Measurements from ENCODE around the gene RSU1.

RSU1 gene

GRCh38 chr10:16847644-16848043 lies 30.4 kb upstream of the RSU1 start:
- no peak for TF ChIP-seq CTCF (IDR thresholded peaks at IDR 0.05; ENCODE audit: low read depth, low read length, missing control alignments)
- no peak overlapping the region for H3K4me3 ChIP-seq (ENCODE audit: low read depth, low read length)
- in situ Hi-C loops (cut with HindIII; ENCODE audit: low sequenced_read_pairs) = loop anchor here (25.0 kb wide), 1 partner anchor 740 kb away; no protein-coding TSS in a partner anchor
- no peak for DNase-seq (ENCODE audit: low read depth)

GRCh38 chr10:16845248-16845647 lies 28.0 kb upstream of the RSU1 start:
- no peak for DNase-seq (ENCODE audit: low read depth)
- TF ChIP-seq CTCF (IDR thresholded peaks at IDR 0.05; ENCODE audit: low read depth, low read length, missing control alignments) = no peak
- no peak overlapping the region for H3K4me3 ChIP-seq (ENCODE audit: low read depth, low read length)
- in situ Hi-C loops (cut with HindIII; ENCODE audit: low sequenced_read_pairs) = loop anchor here (25.0 kb wide), 1 partner anchor 742 kb away; no protein-coding TSS in a partner anchor

GRCh38 chr10:16843252-16843870 lies 26.1 kb upstream of the RSU1 start:
- in situ Hi-C loops (cut with HindIII; ENCODE audit: low sequenced_read_pairs) = loop anchor here (25.0 kb wide), 1 partner anchor 744 kb away; no protein-coding TSS in a partner anchor
- TF ChIP-seq CTCF (IDR thresholded peaks at IDR 0.05; ENCODE audit: low read depth, low read length, missing control alignments) = peak; percentile 29
- H3K4me3 ChIP-seq (ENCODE audit: low read depth, low read length) = no peak overlapping the region
- DNase-seq (ENCODE audit: low read depth) = peak; percentile 79

- TF ChIP-seq CTCF (IDR thresholded peaks at IDR 0.05; ENCODE audit: low read depth, low read length, missing control alignments) = no peak
- no peak overlapping the region for H3K4me3 ChIP-seq (ENCODE audit: low read depth, low read length)
- in situ Hi-C loops (cut with HindIII; ENCODE audit: low sequenced_read_pairs) = loop anchor here (25.0 kb wide), 1 partner anchor 752 kb away; no protein-coding TSS in a partner anchor
- no peak for DNase-seq (ENCODE audit: low read depth)
These were observed 18.0 kb upstream of the RSU1 start for GRCh38 chr10:16835228-16835627.

- DNase-seq (ENCODE audit: low read depth) = peak; percentile 97
- in situ Hi-C loops (cut with HindIII; ENCODE audit: low sequenced_read_pairs) = loop anchor here (25.0 kb wide), 1 partner anchor 755 kb away; no protein-coding TSS in a partner anchor
- no peak overlapping the region for H3K4me3 ChIP-seq (ENCODE audit: low read depth, low read length)
- no peak for TF ChIP-seq CTCF (IDR thresholded peaks at IDR 0.05; ENCODE audit: low read depth, low read length, missing control alignments)
These were observed 15.3 kb upstream of the RSU1 start for GRCh38 chr10:16832351-16833080.

GRCh38 chr10:16828701-16829175 lies 11.5 kb upstream of the RSU1 start:
- no peak for TF ChIP-seq CTCF (IDR thresholded peaks at IDR 0.05; ENCODE audit: low read depth, low read length, missing control alignments)
- no peak overlapping the region for H3K4me3 ChIP-seq (ENCODE audit: low read depth, low read length)
- DNase-seq (ENCODE audit: low read depth) = no peak
- in situ Hi-C loops (cut with HindIII; ENCODE audit: low sequenced_read_pairs) = loop anchor here (25.0 kb wide), 1 partner anchor 759 kb away; no protein-coding TSS in a partner anchor

All from astrocyte of the cerebellum (primary cell).